ENCODE results near the gene EIF3A.
"Not testable (repeated sequence)": the region's sequence is repeated elsewhere in the genome, so short reads cannot be mapped to it uniquely, and the experiment has no call there.

The EIF3A gene

GRCh38 chr10:119080521-119081259 is at the start of gene EIF3A:
Gene EIF3A, minus strand, starts transcription at chr10:119080817. Its CDS starts 141 bp downstream, at chr10:119080676.
- DNase-seq (ENCODE audit: low read depth in 3 of 3): peak; percentile 79 to 87 (median 82)

- DNase-seq (ENCODE audit: low read depth in 3 of 3): no peak
Observed at GRCh38 chr10:119129721-119130120, 49.1 kb upstream of the EIF3A start.

- no peak for DNase-seq (ENCODE audit: low read depth in 3 of 3)
Observed at GRCh38 chr10:119125942-119126341, 45.3 kb upstream of the EIF3A start.

GRCh38 chr10:119120875-119121274 is 40.3 kb upstream of the EIF3A start:
- no peak for DNase-seq (ENCODE audit: low read depth in 3 of 3)

GRCh38 chr10:119120413-119120867 is 39.8 kb upstream of the EIF3A start:
- DNase-seq (ENCODE audit: low read depth in 3 of 3): no peak

GRCh38 chr10:119119400-119119799 is 38.8 kb upstream of the EIF3A start:
- no peak for DNase-seq (ENCODE audit: low read depth in 3 of 3)

GRCh38 chr10:119118231-119118630 is 37.6 kb upstream of the EIF3A start:
- DNase-seq (ENCODE audit: low read depth in 3 of 3): no peak

- DNase-seq (ENCODE audit: low read depth in 3 of 3): no peak
Observed at GRCh38 chr10:119116326-119116951, 35.8 kb upstream of the EIF3A start.

GRCh38 chr10:119115926-119116325 is 35.3 kb upstream of the EIF3A start:
- DNase-seq (ENCODE audit: low read depth in 3 of 3): no peak

- no peak for DNase-seq (ENCODE audit: low read depth in 3 of 3)
Observed at GRCh38 chr10:119113751-119114732, 33.4 kb upstream of the EIF3A start.

GRCh38 chr10:119112056-119112455 is 31.4 kb upstream of the EIF3A start:
- DNase-seq (ENCODE audit: low read depth in 3 of 3): no peak

GRCh38 chr10:119107771-119108170 is 27.2 kb upstream of the EIF3A start:
- DNase-seq (ENCODE audit: low read depth in 3 of 3): not testable (repeated sequence)

GRCh38 chr10:119107106-119107505 is 26.5 kb upstream of the EIF3A start:
- DNase-seq (ENCODE audit: low read depth in 3 of 3): not testable (repeated sequence)

GRCh38 chr10:119105899-119106298 is 25.3 kb upstream of the EIF3A start:
- not testable (repeated sequence) for DNase-seq (ENCODE audit: low read depth in 3 of 3)

GRCh38 chr10:119105155-119105554 is 24.5 kb upstream of the EIF3A start:
- DNase-seq (ENCODE audit: low read depth in 3 of 3): no peak

- DNase-seq (ENCODE audit: low read depth in 3 of 3): peak in 1 of 3 donors; percentile 6
Observed at GRCh38 chr10:119104654-119105015, 24.0 kb upstream of the EIF3A start.

- peak; percentile 62 to 82 (median 68) for DNase-seq (ENCODE audit: low read depth in 3 of 3)
Observed at GRCh38 chr10:119103903-119104653, 23.5 kb upstream of the EIF3A start, which contains the start of gene DENND10. Gene DENND10, plus strand, starts transcription at chr10:119104113. Its CDS starts 30 bp downstream, at chr10:119104143.

GRCh38 chr10:119103241-119103902 is 22.8 kb upstream of the EIF3A start:
- no peak for DNase-seq (ENCODE audit: low read depth in 3 of 3)

GRCh38 chr10:119101366-119102098 is 20.9 kb upstream of the EIF3A start:
- DNase-seq (ENCODE audit: low read depth in 3 of 3): no peak
